ENCODE data around the gene ZNF343. TPM values are rescaled to one million over a fixed set of nuclear protein-coding genes. Genes with fewer than 3 reads are reported as not detected.

The ZNF343 gene
- total RNA-seq (2022; extraction: Qiagen RNA extraction; ENCODE audit: low read depth), result 13.1 to 16.7 TPM (median 13.7 TPM) in 5 replicates

GRCh38 chr20:2508631-2509467 lies at the start of gene ZNF343:
TSS of gene ZNF343 (minus strand) at chr20:2508915. CDS start at chr20:2493895, 15,020 bp downstream.

GRCh38 chr20:2536560-2536986 lies 27.9 kb upstream of the ZNF343 start, which contains the start of gene TMC2:
TSS of gene TMC2 (plus strand) at chr20:2536573. CDS start at chr20:2536622, 49 bp downstream.

GRCh38 chr20:2470423-2471193 lies 38.1 kb downstream of the ZNF343 start, which contains the start of gene SNRPB:
TSS of gene SNRPB (minus strand) at chr20:2470789. CDS start at chr20:2470690, 99 bp downstream.

Other genes starting within 250 kb of the ZNF343 start
- gene TGM3, start 212.9 kb downstream of the ZNF343 start, total RNA-seq (2022; extraction: Qiagen RNA extraction; ENCODE audit: low read depth), result 0.05 TPM in 1 of 5 replicates, not detected in the others
- not detected in 5 replicates for gene TGM6, start 128.0 kb downstream of the ZNF343 start, total RNA-seq (2022; extraction: Qiagen RNA extraction; ENCODE audit: low read depth)
- 866 to 1,088 TPM (median 1,022 TPM) in 5 replicates for gene SNRPB, start 38.1 kb downstream of the ZNF343 start, total RNA-seq (2022; extraction: Qiagen RNA extraction; ENCODE audit: low read depth)
- not detected in 5 replicates for gene TMC2, start 27.7 kb upstream of the ZNF343 start, total RNA-seq (2022; extraction: Qiagen RNA extraction; ENCODE audit: low read depth)
- 572 to 771 TPM (median 628 TPM) in 5 replicates for gene NOP56, start 143.7 kb upstream of the ZNF343 start, total RNA-seq (2022; extraction: Qiagen RNA extraction; ENCODE audit: low read depth)
- gene IDH3B, start 155.3 kb upstream of the ZNF343 start, total RNA-seq (2022; extraction: Qiagen RNA extraction; ENCODE audit: low read depth), result 122 to 135 TPM (median 131 TPM) in 5 replicates
- 2.4 to 3.0 TPM (median 2.7 TPM) in 5 replicates for gene EBF4, start 183.9 kb upstream of the ZNF343 start, total RNA-seq (2022; extraction: Qiagen RNA extraction; ENCODE audit: low read depth)

Measured in A549 treated with RU486 at 1 μM for 4 hours (cell line).